Activated CD8-positive, alpha-beta memory T cell treated with anti-CD3 and anti-CD28 coated beads for 36 hours (primary cell): ENCODE measurements around the gene PLEKHM3. TPM values are rescaled to one million over a fixed set of nuclear protein-coding genes. Genes with fewer than 3 reads are reported as not detected.

Experiments used
- CTCF ChIA-PET: fragments of 350-600 bp; sonication (Branson Sonifier 250); formaldehyde crosslinking; loops from one replicate; lab custom pipeline; 2021; ENCODE audit warnings: antibody characterized with exemption; lab: Charles Lee
- POLR2A ChIA-PET: fragments of 350-600 bp; sonication (Branson Sonifier 250); formaldehyde crosslinking; loops from one replicate; lab custom pipeline; 2021; ENCODE audit warnings: antibody characterized with exemption; lab: Charles Lee
- total RNA-seq, 2 experiments: library from RNA; stranded (reverse); gene quantifications; one replicate each; pipeline ENCODE4 v1.2.3, GENCODE V29; 2021

The PLEKHM3 gene
- total RNA-seq, 2 experiments from 2014 or later, result 5.1 to 5.5 TPM

- ChIA-PET CTCF (no interaction called here), POLR2A (no interaction called here)
Measured at GRCh38 chr2:207876842-207877535, 148.3 kb downstream of the PLEKHM3 start.

- CTCF ChIA-PET, result no interaction called here
- POLR2A ChIA-PET, result no interaction called here
Measured at GRCh38 chr2:207875473-207876212, 149.7 kb downstream of the PLEKHM3 start.

- CTCF ChIA-PET, result no interaction called here
- POLR2A ChIA-PET, result no interaction called here
Measured at GRCh38 chr2:207873794-207874193, 151.5 kb downstream of the PLEKHM3 start.

- ChIA-PET CTCF (no interaction called here), POLR2A (no interaction called here)
Measured at GRCh38 chr2:207871911-207872310, 153.4 kb downstream of the PLEKHM3 start.

GRCh38 chr2:207871506-207871905 is 153.8 kb downstream of the PLEKHM3 start:
- ChIA-PET CTCF (no interaction called here), POLR2A (no interaction called here)

GRCh38 chr2:207870814-207871213 is 154.5 kb downstream of the PLEKHM3 start:
- CTCF ChIA-PET, result interaction anchor here (0.6 kb wide), 1 partner anchor 24 kb away, joined by 3 read pairs; no protein-coding TSS in a partner anchor
- POLR2A ChIA-PET, result no interaction called here

GRCh38 chr2:207869784-207870778 is 155.2 kb downstream of the PLEKHM3 start:
- ChIA-PET POLR2A (no interaction called here), CTCF (interaction anchor here (0.6 kb wide), 1 partner anchor 23 kb away, joined by 3 read pairs; no protein-coding TSS in a partner anchor)

GRCh38 chr2:207868855-207869596 is 156.3 kb downstream of the PLEKHM3 start:
- ChIA-PET CTCF (no interaction called here), POLR2A (no interaction called here)

- ChIA-PET POLR2A (no interaction called here), CTCF (no interaction called here)
Measured at GRCh38 chr2:207867905-207868304, 157.4 kb downstream of the PLEKHM3 start.

- CTCF ChIA-PET, result no interaction called here
- POLR2A ChIA-PET, result no interaction called here
Measured at GRCh38 chr2:207867056-207867455, 158.3 kb downstream of the PLEKHM3 start.

GRCh38 chr2:207865210-207865609 is 160.1 kb downstream of the PLEKHM3 start:
- ChIA-PET CTCF (no interaction called here), POLR2A (no interaction called here)

- POLR2A ChIA-PET, result no interaction called here
Measured at GRCh38 chr2:207863345-207863744, 162.0 kb downstream of the PLEKHM3 start.

GRCh38 chr2:207861789-207862188 is 163.5 kb downstream of the PLEKHM3 start:
- CTCF ChIA-PET, result no interaction called here

More at GRCh38 chr2:207863345-207863744, 162.0 kb downstream of the PLEKHM3 start:
- CTCF ChIA-PET, result interaction anchor here (0.8 kb wide), 1 partner anchor 17 kb away, joined by 3 read pairs; no protein-coding TSS in a partner anchor

GRCh38 chr2:207860685-207861084 is 164.6 kb downstream of the PLEKHM3 start:
- ChIA-PET POLR2A (no interaction called here), CTCF (no interaction called here)

More at GRCh38 chr2:207861789-207862188, 163.5 kb downstream of the PLEKHM3 start:
- POLR2A ChIA-PET, result no interaction called here

GRCh38 chr2:207855591-207855990 is 169.7 kb downstream of the PLEKHM3 start:
- ChIA-PET POLR2A (no interaction called here), CTCF (no interaction called here)

- CTCF ChIA-PET, result no interaction called here
Measured at GRCh38 chr2:207854484-207855440, 170.6 kb downstream of the PLEKHM3 start.

GRCh38 chr2:207852791-207853190 is 172.5 kb downstream of the PLEKHM3 start:
- ChIA-PET POLR2A (no interaction called here), CTCF (no interaction called here)

More at GRCh38 chr2:207854484-207855440, 170.6 kb downstream of the PLEKHM3 start:
- POLR2A ChIA-PET, result no interaction called here

- ChIA-PET POLR2A (no interaction called here), CTCF (no interaction called here)
Measured at GRCh38 chr2:207849443-207849842, 175.9 kb downstream of the PLEKHM3 start.
